ENCODE data around the gene TM4SF5. TPM values are rescaled to one million over a fixed set of nuclear protein-coding genes. Genes with fewer than 3 reads are reported as not detected.
A peak's percentile ranks its signal among the peaks of the same experiment; 100 is the strongest.

Gene TM4SF5
- total and polyA plus RNA-seq, 2 of the 8 experiments (the other 6 are each of a cell fraction or from before 2014, with no cell fraction given), result not detected

GRCh38 chr17:4796552-4796920, 24.9 kb downstream of the TM4SF5 start:
- Histone ChIP-seq H3K56ac (replicated peaks; ENCODE audit: insufficient read length, low read depth, low read length) (peak overlapping the region; percentile 85), H3K4me3 (ENCODE audit: extremely low read depth in 1 of 4, insufficient read depth in 2 of 4, low read depth in 3 of 4, low read length in 4 of 4) (peak overlapping the region; percentile 96 to 100 (median 98)), H3K79me2 (ENCODE audit: control insufficient read depth in 1 of 2, insufficient read depth in 2 of 2, low read length in 2 of 2) (peaks cover 0 to 19% of the 10 kb centered on the region in 2 experiments; a peak in 2 of 4 replicates), H4K8ac (ENCODE audit: extremely low read depth, insufficient read depth, low read length) (peak overlapping the region; percentile 98), H2BK120ac (replicated peaks; ENCODE audit: low read depth, low read length) (no peak overlapping the region), H3K79me1 (ENCODE audit: low read depth, low read length) (peaks cover 7% of the 10 kb centered on the region), H2AK5ac (ENCODE audit: low read depth, low read length) (peak overlapping the region; percentile 89), H3K9ac (replicated peaks in 1 of 4; ENCODE audit: extremely low read depth in 1 of 4, low read depth in 3 of 4, low read length in 3 of 4) (peak overlapping the region in 3 of 4 experiments; percentile 83 to 98 (median 88); a peak in 6 of 7 replicates), H3K4me1 (replicated peaks in 1 of 4; ENCODE audit: control insufficient read depth in 3 of 4, insufficient read depth in 4 of 4, low read length in 3 of 4) (no peaks in the 10 kb centered on the region; a peak in 1 of 7 replicates), H2BK12ac (ENCODE audit: low read depth, low read length) (peak overlapping the region; percentile 100), H2BK15ac (ENCODE audit: low read length) (peak overlapping the region; percentile 100), H4K20me1 (replicated peaks in 1 of 2; ENCODE audit: control insufficient read depth in 1 of 2, insufficient read depth in 2 of 2, low read length in 2 of 2) (peaks cover 0 to 4% of the 10 kb centered on the region in 2 experiments), H3K9me3 (ENCODE audit: insufficient read depth in 2 of 2, low read depth in 1 of 2, low read length in 1 of 2) (no peaks in the 10 kb centered on the region), H3K27ac (ENCODE audit: low read depth, low read length) (peak overlapping the region; percentile 70), H3K27me3 (replicated peaks in 1 of 4; ENCODE audit: control insufficient read depth in 3 of 4, extremely low read depth in 1 of 4, insufficient read depth in 3 of 4, low read length in 3 of 4) (no peaks in the 10 kb centered on the region; a peak in 1 of 7 replicates), H3K4ac (replicated peaks; ENCODE audit: insufficient read length, low read depth, low read length) (no peak overlapping the region), H3K23me2 (ENCODE audit: low read depth, low read length) (peaks cover 6% of the 10 kb centered on the region; the same call in 1 of the 2 replicates), H4K5ac (ENCODE audit: insufficient read length, low read depth, low read length) (no peak overlapping the region), H3K14ac (ENCODE audit: insufficient read length) (peak overlapping the region; percentile 66), H2AFZ (ENCODE audit: low read length) (peak overlapping the region; percentile 47; the same call in 1 of the 2 replicates), H3K4me2 (ENCODE audit: insufficient read depth in 1 of 2, low read depth in 2 of 2, low read length in 2 of 2) (peak overlapping the region; percentile 67 to 69), H3K23ac (ENCODE audit: insufficient read length) (no peak overlapping the region), H3K18ac (ENCODE audit: extremely low read depth, low read length) (0 out of 2 replicates have a peak overlapping the region, but pooled peaks have one; percentile 94), H2BK20ac (ENCODE audit: low read length) (no peak overlapping the region), H2BK5ac (ENCODE audit: low read depth, low read length) (peak overlapping the region; percentile 99), H3K36me3 (ENCODE audit: control insufficient read depth in 2 of 4, insufficient read depth in 4 of 4, low read length in 3 of 4) (peaks cover 0 to 20% (median 12%) of the 10 kb centered on the region in 4 experiments; a peak in 7 of 8 replicates), H4K91ac (replicated peaks; ENCODE audit: insufficient read length, low read length) (no peak overlapping the region)
- CTCF ChIA-PET (ENCODE audit: partially characterized antibody), result interaction anchor here (0.8 to 2.5 kb wide), 5 partner anchors 52 to 87 kb away, joined by 3 to 11 read pairs (median 4); no protein-coding TSS in a partner anchor
- peak; percentile 42 for FAIRE-seq
- DNase-seq (ENCODE audit: low read depth in 1 of 2, low spot score in 2 of 2), result peak in 1 of 2 experiments; percentile 63
- POLR2A ChIA-PET (ENCODE audit: partially characterized antibody), result interaction anchor here (1.0 to 3.2 kb wide), 5 partner anchors 10 to 103 kb away, joined by 3 to 25 read pairs (median 3); partner anchors contain the start of genes C17orf107 and PLD2
- WGBS, 2 experiments (ENCODE audit: extremely low coverage in 1 of 2, insufficient coverage in 1 of 2, insufficient read length in 1 of 2, insufficient replicate concordance in 2 of 2, low coverage in 1 of 2, low lambda C conversion rate in 2 of 2, missing lambda C conversion rate in 1 of 2), result 4% methylated on average over 7 of the region's 7 CpGs; no CpG with 5 or more reads in 1 of the 2 experiments
- TF ChIP-seq PHF8 (conservative IDR thresholded peaks at IDR 0.05; ENCODE audit: low read depth, low read length), result no peak
- TF ChIP-seq POLR2A (IDR thresholded peaks at IDR 0.05; ENCODE audit: control extremely low read depth in 1 of 2, low read depth in 2 of 2, low read length in 2 of 2), result peak in 1 of 2 experiments; percentile 6; a peak in 1 of 3 replicates
- TF ChIP-seq CHD1 (IDR thresholded peaks at IDR 0.05; ENCODE audit: low read depth, low read length), result no peak
- TF ChIP-seq YY1 (IDR thresholded peaks at IDR 0.05; ENCODE audit: low read depth, low read length), result peak; percentile 63; the same call in 1 of the 2 replicates
- peak; percentile 72 for TF ChIP-seq SAP30 (IDR thresholded peaks at IDR 0.05; ENCODE audit: insufficient read depth, insufficient replicate concordance, low read length)
- TF ChIP-seq EZH2 (IDR thresholded peaks at IDR 0.05; ENCODE audit: low read depth, low read length, severe bottlenecking), result no peak
- TF ChIP-seq JUND (IDR thresholded peaks at IDR 0.05; ENCODE audit: low read length), result no peak
- TF ChIP-seq EGR1 (IDR thresholded peaks at IDR 0.05; ENCODE audit: borderline replicate concordance, low read depth, low read length), result no peak
